HepG2 (cell line): ENCODE data around the gene MLX. TPM values are rescaled to one million over a fixed set of nuclear protein-coding genes. Genes with fewer than 3 reads are reported as not detected.

ENCODE experiments used
- ASH2L ChIP-seq: fragments of 300-600, 200-600 bp; sonication (generic); IDR thresholded peaks from 2 replicates; pipeline ENCODE4 v1.7.0; 2017; ENCODE audit warnings: low read depth, mild to moderate bottlenecking, moderate library complexity, mixed read lengths, low read length; ENCODE audit not compliant: insufficient read length
- EEA1 ChIP-seq: sonication (generic); formaldehyde crosslinking; IDR thresholded peaks from 2 replicates; pipeline ENCODE4 v1.5.1; 2020; ENCODE audit warnings: mild to moderate bottlenecking, missing genetic modification reagents, borderline replicate concordance
- EED ChIP-seq: sonication (generic); formaldehyde crosslinking; IDR thresholded peaks from 2 replicates; pipeline ENCODE4 v1.5.0; 2020; ENCODE audit warnings: mild to moderate bottlenecking, missing genetic modification reagents
- GATAD2A ChIP-seq: IDR thresholded peaks from 2 replicates; pipeline ENCODE4 v1.6.1; 2016
- GLI4 ChIP-seq: sonication (generic); formaldehyde crosslinking; IDR thresholded peaks from 2 replicates; pipeline ENCODE4 v1.5.1; 2020; ENCODE audit warnings: missing genetic modification reagents, mild to moderate bottlenecking, moderate library complexity, borderline replicate concordance
- KLF13 ChIP-seq: sonication (generic); formaldehyde crosslinking; IDR thresholded peaks from 2 replicates; pipeline ENCODE4 v1.4.0; 2020; ENCODE audit warnings: mild to moderate bottlenecking, missing genetic modification reagents
- MEIS2 ChIP-seq: sonication (generic); formaldehyde crosslinking; IDR thresholded peaks from 2 replicates; pipeline ENCODE4 v1.9.0; 2021; ENCODE audit warnings: mild to moderate bottlenecking, missing genetic modification reagents
- TEAD3 ChIP-seq: optimal IDR thresholded peaks from 2 replicates; pipeline ENCODE3; 2016; ENCODE audit warnings: borderline replicate concordance
- TOPORS ChIP-seq: sonication (generic); formaldehyde crosslinking; IDR thresholded peaks from 2 replicates; pipeline ENCODE4 v1.8.0; 2023; ENCODE audit warnings: mild to moderate bottlenecking, missing genetic modification reagents
- ZC3H4 ChIP-seq: sonication (generic); formaldehyde crosslinking; IDR thresholded peaks from 2 replicates; pipeline ENCODE4 v1.4.0; 2020; ENCODE audit warnings: missing genetic modification reagents, borderline replicate concordance
- ZNF441 ChIP-seq: sonication (generic); formaldehyde crosslinking; IDR thresholded peaks from 2 replicates; pipeline ENCODE4 v1.7.0; 2021; ENCODE audit warnings: missing genetic modification reagents, borderline replicate concordance
- ZSCAN31 ChIP-seq: sonication (generic); formaldehyde crosslinking; IDR thresholded peaks from 2 replicates; pipeline ENCODE4 v1.5.0; 2020; ENCODE audit warnings: low read depth, mild to moderate bottlenecking, missing genetic modification reagents
- ZSCAN9 ChIP-seq: IDR thresholded peaks from 2 replicates; pipeline ENCODE4 v1.6.1; 2016; ENCODE audit warnings: borderline replicate concordance
- polyA plus RNA-seq, 8 experiments: library from polyadenylated mRNA; depleted of rRNA in 3 of 8; stranded (reverse) in 7 of 8; unstranded in 1 of 8; fragments of >200 nt; fragmentation: Illumina TruSeq in 4 of 8; extraction: Trizol in 4 of 8; gene quantifications; 2 replicates each; pipeline versions ENCODE4 v1.2.1 to v1.2.3, GENCODE V29; 2011 to 2016; ENCODE audit warnings: low read depth in 4 of 8, missing spikeins in 1 of 8, mixed read lengths in 1 of 8; ENCODE audit not compliant: insufficient read depth in 1 of 8
- total RNA-seq, 5 experiments: library from RNA; depleted of rRNA; stranded (reverse); fragments of >200 nt; fragmentation: Illumina TruSeq; extraction: Trizol; gene quantifications; 2 replicates each; pipeline ENCODE4 v1.2.3, GENCODE V29; 2016; ENCODE audit warnings: low read depth in 1 of 5
- TF ChIP-seq, protein P1 (sequence below): sonication (generic); formaldehyde crosslinking; IDR thresholded peaks from 2 replicates; pipeline ENCODE4 v1.5.0; 2020; ENCODE audit warnings: mild to moderate bottlenecking, missing genetic modification reagents, moderate library complexity
- TF ChIP-seq, protein P2 (sequence below): sonication (generic); formaldehyde crosslinking; IDR thresholded peaks from 2 replicates; pipeline ENCODE4 v1.5.0; 2020; ENCODE audit warnings: mild to moderate bottlenecking, missing genetic modification reagents
- TF ChIP-seq, protein P3 (sequence below): sonication (generic); formaldehyde crosslinking; IDR thresholded peaks from 2 replicates; pipeline ENCODE4 v1.4.0; 2020; ENCODE audit warnings: mild to moderate bottlenecking, missing genetic modification reagents
- TF ChIP-seq, protein P4 (sequence below), 2 experiments: sonication (generic) in 1 of 2; formaldehyde crosslinking in 1 of 2; IDR thresholded peaks; 2 replicates each; pipeline versions ENCODE4 v1.4.0 to v1.6.1; 2018 to 2020; ENCODE audit warnings: missing genetic modification reagents in 2 of 2, borderline replicate concordance in 1 of 2, low read depth in 1 of 2, mild to moderate bottlenecking in 1 of 2, missing biosample characterization in 1 of 2
- TF ChIP-seq, protein P5 (sequence below): sonication (generic); formaldehyde crosslinking; IDR thresholded peaks from 2 replicates; pipeline ENCODE4 v1.8.0; 2022; ENCODE audit warnings: mild to moderate bottlenecking, missing genetic modification reagents, borderline replicate concordance

The MLX gene
- total and polyA plus RNA-seq, 2 of the 13 experiments (the other 11 are each of a cell fraction or from before 2014, with no cell fraction given): 38.9 to 74.4 TPM

DNA sequence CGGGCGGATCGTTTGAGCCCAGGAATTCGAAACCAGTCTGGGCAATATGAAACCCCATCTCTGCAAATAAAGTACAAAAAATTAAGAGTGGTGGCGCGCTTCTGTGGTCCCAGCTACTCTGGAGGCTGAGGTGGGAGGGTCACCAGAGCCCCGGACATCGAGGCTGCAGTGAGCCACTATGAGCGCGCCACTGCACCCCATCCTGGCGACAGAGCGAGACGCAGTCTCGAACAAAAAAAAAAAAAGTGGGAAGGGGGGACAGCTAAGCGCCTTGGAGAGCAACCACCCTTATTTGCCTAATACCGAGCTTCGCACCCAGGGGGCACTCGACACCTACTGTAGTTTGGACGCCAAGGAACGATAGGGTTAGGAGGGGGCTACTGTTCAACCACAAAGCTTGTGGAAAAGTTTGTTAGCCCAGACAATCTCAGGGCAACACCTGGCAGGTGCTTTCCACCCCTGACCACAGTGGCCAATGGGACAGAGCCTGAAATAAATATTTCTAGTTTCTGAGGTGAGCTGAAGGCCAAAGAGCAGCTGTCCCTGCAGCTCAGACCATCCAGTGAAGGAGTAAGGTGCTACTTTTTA is 11.5 kb downstream of the MLX start (continued):
- TF ChIP-seq, protein P1, sequence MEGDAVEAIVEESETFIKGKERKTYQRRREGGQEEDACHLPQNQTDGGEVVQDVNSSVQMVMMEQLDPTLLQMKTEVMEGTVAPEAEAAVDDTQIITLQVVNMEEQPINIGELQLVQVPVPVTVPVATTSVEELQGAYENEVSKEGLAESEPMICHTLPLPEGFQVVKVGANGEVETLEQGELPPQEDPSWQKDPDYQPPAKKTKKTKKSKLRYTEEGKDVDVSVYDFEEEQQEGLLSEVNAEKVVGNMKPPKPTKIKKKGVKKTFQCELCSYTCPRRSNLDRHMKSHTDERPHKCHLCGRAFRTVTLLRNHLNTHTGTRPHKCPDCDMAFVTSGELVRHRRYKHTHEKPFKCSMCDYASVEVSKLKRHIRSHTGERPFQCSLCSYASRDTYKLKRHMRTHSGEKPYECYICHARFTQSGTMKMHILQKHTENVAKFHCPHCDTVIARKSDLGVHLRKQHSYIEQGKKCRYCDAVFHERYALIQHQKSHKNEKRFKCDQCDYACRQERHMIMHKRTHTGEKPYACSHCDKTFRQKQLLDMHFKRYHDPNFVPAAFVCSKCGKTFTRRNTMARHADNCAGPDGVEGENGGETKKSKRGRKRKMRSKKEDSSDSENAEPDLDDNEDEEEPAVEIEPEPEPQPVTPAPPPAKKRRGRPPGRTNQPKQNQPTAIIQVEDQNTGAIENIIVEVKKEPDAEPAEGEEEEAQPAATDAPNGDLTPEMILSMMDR (CRISPR knock-in tag): peak; percentile 87
- TF ChIP-seq ZNF441 (peak; percentile 54; the same call in 1 of the 2 replicates), GATAD2A (CRISPR knock-in tag) (no peak), TEAD3 (peak; percentile 27), TOPORS (CRISPR knock-in tag) (peak; percentile 55; the same call in 1 of the 2 replicates), KLF13 (no peak; the same call in 1 of the 2 replicates), ZC3H4 (CRISPR knock-in tag) (0 out of 2 replicates have a peak, but pooled peaks have one; percentile 31), ZSCAN31 (CRISPR knock-in tag) (peak; percentile 39), GLI4 (CRISPR knock-in tag) (peak; percentile 42; the same call in 1 of the 2 replicates), EED (CRISPR knock-in tag) (peak; percentile 80), EEA1 (CRISPR knock-in tag) (0 out of 2 replicates have a peak, but pooled peaks have one; percentile 23), ZSCAN9 (CRISPR knock-in tag) (0 out of 2 replicates have a peak, but pooled peaks have one; percentile 4), ASH2L (peak; percentile 6), MEIS2 (no peak)
- TF ChIP-seq, protein P2, sequence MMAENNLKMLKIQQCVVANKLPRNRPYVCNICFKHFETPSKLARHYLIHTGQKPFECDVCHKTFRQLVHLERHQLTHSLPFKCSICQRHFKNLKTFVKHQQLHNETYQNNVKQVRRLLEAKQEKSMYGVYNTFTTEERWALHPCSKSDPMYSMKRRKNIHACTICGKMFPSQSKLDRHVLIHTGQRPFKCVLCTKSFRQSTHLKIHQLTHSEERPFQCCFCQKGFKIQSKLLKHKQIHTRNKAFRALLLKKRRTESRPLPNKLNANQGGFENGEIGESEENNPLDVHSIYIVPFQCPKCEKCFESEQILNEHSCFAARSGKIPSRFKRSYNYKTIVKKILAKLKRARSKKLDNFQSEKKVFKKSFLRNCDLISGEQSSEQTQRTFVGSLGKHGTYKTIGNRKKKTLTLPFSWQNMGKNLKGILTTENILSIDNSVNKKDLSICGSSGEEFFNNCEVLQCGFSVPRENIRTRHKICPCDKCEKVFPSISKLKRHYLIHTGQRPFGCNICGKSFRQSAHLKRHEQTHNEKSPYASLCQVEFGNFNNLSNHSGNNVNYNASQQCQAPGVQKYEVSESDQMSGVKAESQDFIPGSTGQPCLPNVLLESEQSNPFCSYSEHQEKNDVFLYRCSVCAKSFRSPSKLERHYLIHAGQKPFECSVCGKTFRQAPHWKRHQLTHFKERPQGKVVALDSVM (CRISPR knock-in tag): peak; percentile 93
- TF ChIP-seq, protein P3, sequence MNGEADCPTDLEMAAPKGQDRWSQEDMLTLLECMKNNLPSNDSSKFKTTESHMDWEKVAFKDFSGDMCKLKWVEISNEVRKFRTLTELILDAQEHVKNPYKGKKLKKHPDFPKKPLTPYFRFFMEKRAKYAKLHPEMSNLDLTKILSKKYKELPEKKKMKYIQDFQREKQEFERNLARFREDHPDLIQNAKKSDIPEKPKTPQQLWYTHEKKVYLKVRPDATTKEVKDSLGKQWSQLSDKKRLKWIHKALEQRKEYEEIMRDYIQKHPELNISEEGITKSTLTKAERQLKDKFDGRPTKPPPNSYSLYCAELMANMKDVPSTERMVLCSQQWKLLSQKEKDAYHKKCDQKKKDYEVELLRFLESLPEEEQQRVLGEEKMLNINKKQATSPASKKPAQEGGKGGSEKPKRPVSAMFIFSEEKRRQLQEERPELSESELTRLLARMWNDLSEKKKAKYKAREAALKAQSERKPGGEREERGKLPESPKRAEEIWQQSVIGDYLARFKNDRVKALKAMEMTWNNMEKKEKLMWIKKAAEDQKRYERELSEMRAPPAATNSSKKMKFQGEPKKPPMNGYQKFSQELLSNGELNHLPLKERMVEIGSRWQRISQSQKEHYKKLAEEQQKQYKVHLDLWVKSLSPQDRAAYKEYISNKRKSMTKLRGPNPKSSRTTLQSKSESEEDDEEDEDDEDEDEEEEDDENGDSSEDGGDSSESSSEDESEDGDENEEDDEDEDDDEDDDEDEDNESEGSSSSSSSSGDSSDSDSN (CRISPR knock-in tag): peak; percentile 2; the same call in 1 of the 2 replicates
- TF ChIP-seq, protein P4, sequence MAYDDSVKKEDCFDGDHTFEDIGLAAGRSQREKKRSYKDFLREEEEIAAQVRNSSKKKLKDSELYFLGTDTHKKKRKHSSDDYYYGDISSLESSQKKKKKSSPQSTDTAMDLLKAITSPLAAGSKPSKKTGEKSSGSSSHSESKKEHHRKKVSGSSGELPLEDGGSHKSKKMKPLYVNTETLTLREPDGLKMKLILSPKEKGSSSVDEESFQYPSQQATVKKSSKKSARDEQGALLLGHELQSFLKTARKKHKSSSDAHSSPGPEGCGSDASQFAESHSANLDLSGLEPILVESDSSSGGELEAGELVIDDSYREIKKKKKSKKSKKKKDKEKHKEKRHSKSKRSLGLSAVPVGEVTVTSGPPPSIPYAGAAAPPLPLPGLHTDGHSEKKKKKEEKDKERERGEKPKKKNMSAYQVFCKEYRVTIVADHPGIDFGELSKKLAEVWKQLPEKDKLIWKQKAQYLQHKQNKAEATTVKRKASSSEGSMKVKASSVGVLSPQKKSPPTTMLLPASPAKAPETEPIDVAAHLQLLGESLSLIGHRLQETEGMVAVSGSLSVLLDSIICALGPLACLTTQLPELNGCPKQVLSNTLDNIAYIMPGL (CRISPR knock-in tag; IDR thresholded peaks at IDR 0.05; ENCODE audit: borderline replicate concordance in 1 of 2, low read depth in 1 of 2): peak in 1 of 2 experiments; percentile 59; a peak in 2 of 4 replicates
- TF ChIP-seq, protein P5, sequence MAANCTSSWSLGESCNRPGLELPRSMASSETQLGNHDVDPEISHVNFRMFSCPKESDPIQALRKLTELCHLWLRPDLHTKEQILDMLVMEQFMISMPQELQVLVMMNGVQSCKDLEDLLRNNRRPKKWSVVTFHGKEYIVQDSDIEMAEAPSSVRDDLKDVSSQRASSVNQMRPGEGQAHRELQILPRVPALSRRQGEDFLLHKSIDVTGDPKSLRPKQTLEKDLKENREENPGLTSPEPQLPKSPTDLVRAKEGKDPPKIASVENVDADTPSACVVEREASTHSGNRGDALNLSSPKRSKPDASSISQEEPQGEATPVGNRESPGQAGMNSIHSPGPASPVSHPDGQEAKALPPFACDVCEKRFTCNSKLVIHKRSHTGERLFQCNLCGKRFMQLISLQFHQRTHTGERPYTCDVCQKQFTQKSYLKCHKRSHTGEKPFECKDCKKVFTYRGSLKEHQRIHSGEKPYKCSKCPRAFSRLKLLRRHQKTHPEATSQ (CRISPR knock-in tag): 0 out of 2 replicates have a peak, but pooled peaks have one; percentile 48
